ENCODE measurements around the gene PRCC. TPM values are rescaled to one million over a fixed set of nuclear protein-coding genes. Genes with fewer than 3 reads are reported as not detected.
A peak's percentile ranks its signal among the peaks of the same experiment; 100 is the strongest.

Gene PRCC
- total and polyA plus RNA-seq, 10 donors = 39.1 to 64.6 (median 55.7) TPM

GRCh38 chr1:156839426-156840109 is 72.2 kb downstream of the PRCC start:
- TF ChIP-seq CTCF (IDR thresholded peaks at IDR 0.05 in 8 of 11, conservative IDR thresholded peaks at IDR 0.05 in 3 of 11) = no peak
- TF ChIP-seq POLR2A (IDR thresholded peaks at IDR 0.05) = no peak
- TF ChIP-seq POLR2AphosphoS5 (IDR thresholded peaks at IDR 0.05) = no peak
- DNase-seq = peak; percentile 52
- Histone ChIP-seq H3K4me1 (peaks cover 0 to 3% (median 0%) of the 10 kb centered on the region in 6 donors), H3K4me3 (no peak overlapping the region), H3K36me3 (no peaks in the 10 kb centered on the region), H3K27ac (no peak overlapping the region), H3K27me3 (replicated peaks in 1 of 7) (peaks cover 0 to 88% (median 14%) of the 10 kb centered on the region in 7 donors), H3K9me3 (no peaks in the 10 kb centered on the region)
- intact Hi-C loops (cut with DNase I; ENCODE audit: low total_unique reads) = no loop called here
- WGBS, 5 donors = 40 to 55% (median 42%) methylated on average over 8 to 9 of the region's 9 CpGs

- H3K4me1 ChIP-seq = peaks cover 0 to 11% (median 6%) of the 10 kb centered on the region in 6 donors
- intact Hi-C loops (cut with DNase I; ENCODE audit: low total_unique reads) = no loop called here
- TF ChIP-seq POLR2A (IDR thresholded peaks at IDR 0.05) = no peak
- TF ChIP-seq POLR2AphosphoS5 (IDR thresholded peaks at IDR 0.05) = no peak
- no peak for TF ChIP-seq CTCF (IDR thresholded peaks at IDR 0.05 in 8 of 11, conservative IDR thresholded peaks at IDR 0.05 in 3 of 11)
- 56 to 64% (median 61%) methylated on average over 6 to 8 of the region's 8 CpGs for WGBS, 5 donors
- H3K27me3 ChIP-seq (replicated peaks in 1 of 7) = peaks cover 3 to 88% (median 22%) of the 10 kb centered on the region in 7 donors
- peak; percentile 34 for DNase-seq
- no peak overlapping the region for H3K27ac ChIP-seq
- no peak overlapping the region for H3K4me3 ChIP-seq
- H3K9me3 ChIP-seq = no peaks in the 10 kb centered on the region
- no peaks in the 10 kb centered on the region for H3K36me3 ChIP-seq
Observed at GRCh38 chr1:156840186-156840897, 73.0 kb downstream of the PRCC start.

- H3K9me3 ChIP-seq = no peaks in the 10 kb centered on the region
- no peak overlapping the region for H3K27ac ChIP-seq
- H3K27me3 ChIP-seq (replicated peaks in 1 of 7) = peaks cover 3 to 92% (median 27%) of the 10 kb centered on the region in 7 donors
- H3K4me3 ChIP-seq = no peak overlapping the region
- intact Hi-C loops (cut with DNase I; ENCODE audit: low total_unique reads) = no loop called here
- no peak for TF ChIP-seq POLR2AphosphoS5 (IDR thresholded peaks at IDR 0.05)
- no peak for TF ChIP-seq CTCF (IDR thresholded peaks at IDR 0.05 in 8 of 11, conservative IDR thresholded peaks at IDR 0.05 in 3 of 11)
- TF ChIP-seq POLR2A (IDR thresholded peaks at IDR 0.05) = no peak
- no peaks in the 10 kb centered on the region for H3K36me3 ChIP-seq
- H3K4me1 ChIP-seq = peaks cover 0 to 16% (median 8%) of the 10 kb centered on the region in 6 donors
- peak; percentile 65 for DNase-seq
- 63 to 81% (median 70%) methylated on average over 13 to 14 of the region's 14 CpGs for WGBS, 5 donors
Observed at GRCh38 chr1:156840898-156841279, 73.6 kb downstream of the PRCC start.

- Histone ChIP-seq H3K4me1 (peaks cover 0 to 16% (median 8%) of the 10 kb centered on the region in 6 donors), H3K36me3 (no peaks in the 10 kb centered on the region), H3K27ac (no peak overlapping the region), H3K4me3 (no peak overlapping the region), H3K9me3 (no peaks in the 10 kb centered on the region), H3K27me3 (replicated peaks in 1 of 7) (peaks cover 3 to 92% (median 31%) of the 10 kb centered on the region in 7 donors)
- DNase-seq = peak; percentile 54
- TF ChIP-seq CTCF (IDR thresholded peaks at IDR 0.05 in 8 of 11, conservative IDR thresholded peaks at IDR 0.05 in 3 of 11) = no peak
- TF ChIP-seq POLR2AphosphoS5 (IDR thresholded peaks at IDR 0.05) = no peak
- no peak for TF ChIP-seq POLR2A (IDR thresholded peaks at IDR 0.05)
- WGBS, 5 donors = 68 to 87% (median 78%) methylated on average over 8 to 16 of the region's 16 CpGs
- intact Hi-C loops (cut with DNase I; ENCODE audit: low total_unique reads) = no loop called here
Observed at GRCh38 chr1:156841295-156841855, 74.0 kb downstream of the PRCC start.

Data from spleen (tissue), 11 donors.